A549 (cell line): ENCODE measurements around the gene SEMA5A. TPM values are rescaled to one million over a fixed set of nuclear protein-coding genes. Genes with fewer than 3 reads are reported as not detected.

ENCODE experiments used
- ATAC-seq, 2 experiments: fragments of 200-7000 bp in 1 of 2; fragments of >200 bp in 1 of 2; cut with Nextera tagmentation in 1 of 2; cut with Tn5 transposase in 1 of 2; 3 replicates each; pipeline versions ENCODE4 v1.8.0 to v1.9.1; 2018 to 2020; ENCODE audit warnings: mild to moderate bottlenecking in 1 of 2, moderate library complexity in 1 of 2
- CTCF ChIA-PET: fragments of 300-600 bp; sonication (Branson Sonifier 250); formaldehyde crosslinking; extraction: SDS; loops from one replicate; lab custom pipeline; 2021; ENCODE audit warnings: antibody characterized with exemption, inconsistent platforms; lab: Yijun Ruan, JAX
- POLR2A ChIA-PET: fragments of 350-600 bp; formaldehyde crosslinking; extraction: SDS; loops from one replicate; lab custom pipeline; 2021; ENCODE audit warnings: antibody characterized with exemption, inconsistent platforms; lab: Yijun Ruan, JAX
- DNase-seq, 2 experiments: peaks; one replicate each; pipeline versions ENCODE4 v3.0.0 to v3.0.0-alpha.2; 2011 to 2016; ENCODE audit warnings: low read depth in 1 of 2, low spot score in 1 of 2
- FAIRE-seq: peaks from 2 replicates; lab custom pipeline; 2011; peaks lifted over from hg19 to GRCh38; lab: Jason Lieb, UNC
- H3K27ac ChIP-seq, 2 experiments: fragments of >200 bp; sonication (Bioruptor Twin); formaldehyde crosslinking; 3 replicates each; pipeline ENCODE4 v1.5.1; 2016 to 2017
- H3K4me1 ChIP-seq: fragments of >200 bp; sonication (Bioruptor Twin); formaldehyde crosslinking; 3 replicates; pipeline ENCODE4 v1.6.1; 2016
- H3K4me2 ChIP-seq: fragments of >200 bp; sonication (Bioruptor Twin); formaldehyde crosslinking; 3 replicates; pipeline ENCODE4 v1.6.1; 2016
- H3K4me3 ChIP-seq: fragments of >200 bp; sonication (Bioruptor Twin); formaldehyde crosslinking; 3 replicates; pipeline ENCODE4 v1.5.1; 2016
- H3K9me3 ChIP-seq: fragments of >200 bp; sonication (Bioruptor Twin); formaldehyde crosslinking; 3 replicates; pipeline ENCODE4 v1.6.1; 2016
- ATOH8 ChIP-seq: fragments of 250-450 bp; sonication (Bioruptor Pico); IDR thresholded peaks from 2 replicates; pipeline ENCODE4 v1.5.0; 2020; ENCODE audit warnings: low read depth, mild to moderate bottlenecking, moderate library complexity
- CBX8 ChIP-seq: fragments of 200-600 bp; sonication (generic); IDR thresholded peaks from 2 replicates; pipeline ENCODE4 v1.6.1; 2016
- CHD4 ChIP-seq: fragments of 200-600 bp; sonication (generic); IDR thresholded peaks from 2 replicates; pipeline ENCODE4 v1.6.1; 2016; ENCODE audit warnings: antibody characterized with exemption, mild to moderate bottlenecking, borderline replicate concordance
- EHF ChIP-seq: fragments of 250-450 bp; sonication (Bioruptor Pico); IDR thresholded peaks from 2 replicates; pipeline ENCODE4 v1.5.0; 2020; ENCODE audit warnings: mild to moderate bottlenecking
- EHMT2 ChIP-seq: fragments of 200-600 bp; sonication (generic); IDR thresholded peaks from 2 replicates; pipeline ENCODE4 v1.6.1; 2016; ENCODE audit warnings: antibody characterized with exemption, low read depth, mild to moderate bottlenecking, moderate library complexity
- EP300 ChIP-seq, 2 experiments: fragments of >200 bp; sonication (Bioruptor Twin); formaldehyde crosslinking; IDR thresholded peaks; 2 replicates in 1 of 2; 3 replicates in 1 of 2; pipeline ENCODE4 v1.6.1; 2016 to 2017
- FOSB ChIP-seq: fragments of 250-450 bp; sonication (Bioruptor Pico); IDR thresholded peaks from 2 replicates; pipeline ENCODE4 v1.5.0; 2020; ENCODE audit warnings: mild to moderate bottlenecking, moderate library complexity
- FOSL2 ChIP-seq, 2 experiments: fragments of 450-650 bp in 1 of 2; fragments of >200 bp in 1 of 2; sonication (Bioruptor Twin) in 1 of 2; formaldehyde crosslinking; IDR thresholded peaks; 2 replicates each; pipeline versions ENCODE4 v1.5.0 to v1.6.1; 2016 to 2020; ENCODE audit warnings: mild to moderate bottlenecking in 1 of 2, moderate library complexity in 1 of 2
- FOXS1 ChIP-seq: fragments of 250-450 bp; sonication (Bioruptor Pico); IDR thresholded peaks from 2 replicates; pipeline ENCODE4 v1.5.0; 2020; ENCODE audit warnings: mild to moderate bottlenecking, moderate library complexity
- HES2 ChIP-seq: fragments of >200 bp; sonication (Bioruptor Twin); formaldehyde crosslinking; IDR thresholded peaks from 2 replicates; pipeline ENCODE4 v1.6.1; 2016
- JUN ChIP-seq, 2 experiments: fragments of >200 bp; sonication (Bioruptor Twin); formaldehyde crosslinking; IDR thresholded peaks; 2 replicates in 1 of 2; 3 replicates in 1 of 2; pipeline ENCODE4 v1.6.1; 2016 to 2017
- JUNB ChIP-seq: fragments of >200 bp; sonication (Bioruptor Twin); formaldehyde crosslinking; IDR thresholded peaks from 2 replicates; pipeline ENCODE4 v1.6.1; 2016
- KDM5A ChIP-seq: fragments of 200-600 bp; sonication (generic); IDR thresholded peaks from 2 replicates; pipeline ENCODE4 v1.6.1; 2016; ENCODE audit warnings: antibody characterized with exemption, mild to moderate bottlenecking
- MAX ChIP-seq: IDR thresholded peaks from 2 replicates; pipeline ENCODE4 v1.6.1; 2012
- POLR2A ChIP-seq: IDR thresholded peaks from 2 replicates; pipeline ENCODE4 v1.6.1; 2012; ENCODE audit warnings: mild to moderate bottlenecking, low read length
- RARB ChIP-seq: fragments of 250-450 bp; sonication (Bioruptor Pico); IDR thresholded peaks from 2 replicates; pipeline ENCODE4 v1.8.0; 2021; ENCODE audit warnings: mild to moderate bottlenecking, moderate library complexity
- TFCP2L1 ChIP-seq: fragments of 250-450 bp; sonication (Bioruptor Pico); IDR thresholded peaks from 2 replicates; pipeline ENCODE4 v1.5.0; 2021; ENCODE audit warnings: mild to moderate bottlenecking
- USF2 ChIP-seq: fragments of 450-650 bp; IDR thresholded peaks from 2 replicates; pipeline ENCODE4 v1.6.1; 2014; ENCODE audit warnings: antibody characterized with exemption
- ZC3H11A ChIP-seq: fragments of 450-650 bp; IDR thresholded peaks from 2 replicates; pipeline ENCODE4 v1.6.1; 2014; ENCODE audit warnings: antibody characterized with exemption, mild to moderate bottlenecking
- ZNF302 ChIP-seq: fragments of 250-450 bp; sonication (Bioruptor Pico); IDR thresholded peaks from 2 replicates; pipeline ENCODE4 v1.9.0; 2021; ENCODE audit warnings: inconsistent platforms, mild to moderate bottlenecking, moderate library complexity
- ZSCAN20 ChIP-seq: fragments of 250-450 bp; sonication (Bioruptor Pico); IDR thresholded peaks from 2 replicates; pipeline ENCODE4 v1.8.0; 2022; ENCODE audit warnings: mild to moderate bottlenecking, moderate library complexity
- WGBS: methylation state at CpG from one replicate; pipeline ENCODE4 v1.1.6; 2017; ENCODE audit errors: missing lambda C conversion rate; 5-methylcytosine and 5-hydroxymethylcytosine counted together
- polyA plus RNA-seq, 4 experiments: library from polyadenylated mRNA; depleted of rRNA in 3 of 4; stranded (reverse); fragments of >200 nt; fragmentation: RNase III in 1 of 4; extraction: RNeasy Plus Mini Kit Qiagen cat#74134 plus additional on column Dnase treatment in 1 of 4; gene quantifications; 2 replicates in 3 of 4; 3 replicates in 1 of 4; pipeline ENCODE4 v1.2.3, GENCODE V29; 2011 to 2017

The SEMA5A gene
- polyA plus RNA-seq, 2 of the 4 experiments (the other 2 are of a cell fraction): not detected

GRCh38 chr5:9536717-9537116, 9.2 kb downstream of the SEMA5A start:
- DNase-seq (no peak), ATAC-seq (no peak), FAIRE-seq (no peak)
- POLR2A ChIA-PET: no interaction called here
- H3K4me3 ChIP-seq: no peak overlapping the region
- no peak for TF ChIP-seq ZSCAN20 (CRISPR knock-in tag)
- TF ChIP-seq ZNF302: no peak
- TF ChIP-seq ATOH8 (CRISPR knock-in tag): no peak
- no peak for TF ChIP-seq POLR2A
- no peak for TF ChIP-seq USF2
- TF ChIP-seq ZC3H11A: no peak
- no peak for TF ChIP-seq FOSB (CRISPR knock-in tag)
- TF ChIP-seq MAX: no peak
- no peak for TF ChIP-seq CHD4
- no peak for TF ChIP-seq JUN (IDR thresholded peaks at IDR 0.05)
- no peak for TF ChIP-seq CBX8
- TF ChIP-seq EHMT2: no peak
- TF ChIP-seq TFCP2L1 (CRISPR knock-in tag): no peak
- TF ChIP-seq HES2: no peak
- CTCF ChIA-PET: interaction anchor here (2.1 kb wide), 1 partner anchor 11 kb away, joined by 6 read pairs; no protein-coding TSS in a partner anchor
- no peak overlapping the region for H3K4me2 ChIP-seq
- no peak overlapping the region for H3K27ac ChIP-seq
- WGBS: 18% methylated on average over 2 of the region's 2 CpGs
- no peaks in the 10 kb centered on the region for H3K9me3 ChIP-seq
- H3K4me1 ChIP-seq: no peaks in the 10 kb centered on the region

- POLR2A ChIA-PET: no interaction called here
- H3K4me2 ChIP-seq: no peak overlapping the region
- no peak overlapping the region for H3K4me3 ChIP-seq
- DNase-seq (no peak), FAIRE-seq (no peak), ATAC-seq (no peak)
- H3K27ac ChIP-seq: no peak overlapping the region
- CTCF ChIA-PET: interaction anchor here (0.8 to 4.2 kb wide), 3 partner anchors 10 to 315 kb away, joined by 3 to 27 read pairs (median 6); partner anchors contain the start of gene SEMA5A
- WGBS: 38% methylated on average over 15 of the region's 15 CpGs
- no peaks in the 10 kb centered on the region for H3K9me3 ChIP-seq
- no peak for TF ChIP-seq CBX8
- no peak for TF ChIP-seq FOSL2 (IDR thresholded peaks at IDR 0.05)
- TF ChIP-seq FOSL2 (CRISPR knock-in tag; IDR thresholded peaks at IDR 0.05): no peak
- TF ChIP-seq HES2: no peak
- TF ChIP-seq FOXS1 (CRISPR knock-in tag): no peak
- no peak for TF ChIP-seq TFCP2L1 (CRISPR knock-in tag)
- TF ChIP-seq EP300 (IDR thresholded peaks at IDR 0.05): no peak
- no peak for TF ChIP-seq ZSCAN20 (CRISPR knock-in tag)
- no peak for TF ChIP-seq EHMT2
- TF ChIP-seq KDM5A: no peak
- TF ChIP-seq JUNB: no peak
- no peak for TF ChIP-seq EHF (CRISPR knock-in tag)
- no peak for TF ChIP-seq RARB (CRISPR knock-in tag)
- H3K4me1 ChIP-seq: no peaks in the 10 kb centered on the region
These were observed 10.9 kb downstream of the SEMA5A start for GRCh38 chr5:9534881-9535517.
